COR-L47 (cell line): Measurements from ENCODE around the gene HERC3.

Source experiments
- DNase-seq: peaks from one replicate; lab custom pipeline; 2025; lab: John Stamatoyannopoulos, UW

HERC3 gene

DNA sequence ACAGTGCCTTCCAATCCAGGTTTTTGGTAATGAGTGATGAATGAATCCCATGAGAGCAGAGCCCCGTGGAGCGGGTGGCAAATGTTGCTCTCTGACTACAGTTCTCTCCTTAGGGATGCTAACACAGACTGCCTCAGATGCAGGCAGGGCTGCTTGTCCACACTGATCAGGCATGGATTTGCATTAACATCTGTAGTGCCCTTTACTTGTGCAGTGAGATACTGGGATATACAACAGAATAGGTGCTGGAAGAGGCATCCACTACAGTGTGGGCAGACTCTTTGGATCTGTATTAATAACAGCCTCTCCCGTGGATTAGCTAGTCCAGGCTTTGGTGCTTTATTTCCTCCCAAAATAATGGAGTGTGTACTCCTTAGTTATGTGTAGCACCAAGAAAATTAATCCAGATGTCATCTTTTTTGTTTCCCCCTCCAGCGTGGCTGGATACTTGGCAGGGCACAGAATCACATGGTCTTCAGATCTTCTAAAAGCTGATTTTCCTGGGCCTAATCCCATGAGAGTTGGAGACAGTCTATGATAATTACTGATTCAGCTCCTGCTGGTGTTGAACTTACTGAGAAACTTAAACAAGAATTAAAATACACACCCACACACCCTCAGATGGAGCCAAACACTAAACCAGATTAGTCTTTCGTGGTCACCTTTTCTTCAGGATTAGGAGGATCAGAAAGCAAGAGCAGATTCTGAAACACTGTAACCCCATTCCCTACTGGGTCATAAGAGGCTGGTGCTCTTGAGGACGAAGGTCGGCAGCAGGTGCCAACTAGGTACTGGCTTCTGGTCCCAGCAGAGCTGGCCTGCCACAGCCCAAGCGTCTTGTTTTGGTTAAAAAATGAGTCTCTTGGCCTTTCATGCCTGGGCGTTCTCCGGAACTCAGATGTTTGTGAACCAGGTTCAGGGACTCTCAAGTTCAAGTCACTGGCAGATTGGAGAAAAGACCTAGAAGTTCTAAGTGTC lies 128.5 kb downstream of the HERC3 start:
- DNase-seq: no peak

DNA sequence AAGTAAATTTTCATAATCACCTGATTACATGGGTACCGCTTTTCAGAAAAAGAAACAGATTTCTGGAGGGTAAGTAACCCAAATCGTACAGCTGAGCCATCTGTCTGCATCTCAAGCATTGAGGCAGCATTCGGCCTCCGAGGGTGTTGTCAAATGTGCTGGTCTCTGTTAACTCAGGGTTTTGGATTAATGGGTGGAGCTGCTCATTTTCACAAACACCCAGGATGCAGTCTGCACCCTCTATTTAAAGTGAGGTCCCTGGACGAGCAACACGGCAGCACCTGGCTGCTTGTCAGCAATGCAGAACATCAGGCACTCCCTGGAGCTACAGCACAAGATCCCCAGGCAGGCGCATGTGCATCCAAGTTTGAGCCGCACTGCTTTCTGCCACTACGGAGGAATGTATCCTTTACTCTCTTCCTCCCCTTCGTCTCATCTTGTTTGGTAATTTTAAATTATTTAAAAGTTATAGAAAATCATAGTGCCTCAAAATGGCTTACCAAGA lies 130.0 kb downstream of the HERC3 start:
- DNase-seq: no peak

DNA sequence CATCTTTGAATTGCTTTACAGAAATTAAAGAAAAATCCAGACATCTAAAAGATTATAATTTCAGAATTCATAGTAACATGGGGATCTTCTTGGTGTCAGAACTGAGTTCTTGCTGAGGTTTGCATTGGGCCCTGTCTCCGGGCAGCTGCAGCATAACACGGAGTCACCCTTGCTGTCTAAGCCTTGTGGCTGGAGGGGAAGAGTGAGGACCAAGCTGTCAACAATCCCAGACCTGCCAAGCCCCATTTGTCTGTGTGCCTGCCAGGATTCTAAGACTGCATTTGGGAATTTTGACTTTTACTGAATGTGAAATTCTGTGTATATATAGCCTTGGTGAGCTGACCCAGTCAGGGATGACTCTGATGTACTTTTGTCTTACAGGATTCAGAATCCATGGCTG lies 130.5 kb downstream of the HERC3 start:
- no peak for DNase-seq

DNA sequence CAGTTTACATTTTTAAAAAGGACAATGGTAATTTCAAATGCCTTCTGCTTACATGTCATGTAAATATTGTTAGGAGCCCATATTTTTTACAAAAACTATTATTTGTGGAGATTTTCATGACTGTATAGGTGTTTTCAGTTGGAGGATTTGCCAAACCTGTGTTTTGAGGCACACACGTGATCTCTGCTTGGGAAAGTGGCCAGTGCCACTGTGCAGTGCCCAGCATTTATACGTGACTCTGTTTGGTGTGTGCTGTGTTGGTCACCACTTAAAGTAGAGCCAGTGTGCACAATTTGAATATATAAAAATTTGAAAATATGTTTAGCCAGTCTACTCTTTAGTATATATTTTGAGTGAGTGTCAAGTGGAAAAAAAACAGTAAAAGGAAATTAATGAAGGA lies 132.1 kb downstream of the HERC3 start:
- DNase-seq: no peak

DNA sequence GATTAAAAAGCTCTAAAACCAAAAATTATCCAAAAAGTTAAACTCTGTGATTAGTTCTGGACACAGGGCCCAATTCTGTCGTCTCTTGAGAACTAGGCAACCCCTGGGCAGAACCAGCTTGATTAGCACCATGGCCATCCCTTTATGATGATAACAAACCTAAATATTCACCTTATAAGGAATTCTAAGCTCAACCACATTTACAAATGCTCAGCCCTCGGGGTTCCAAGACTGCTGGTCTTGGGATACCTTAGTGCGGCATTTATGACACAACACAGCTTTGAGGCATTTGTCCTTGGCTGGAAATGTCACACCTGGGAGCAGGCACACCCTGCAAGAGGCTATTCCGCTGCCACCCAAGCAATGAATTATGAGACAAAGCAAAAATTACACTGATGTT lies 132.9 kb downstream of the HERC3 start:
- no peak for DNase-seq

DNA sequence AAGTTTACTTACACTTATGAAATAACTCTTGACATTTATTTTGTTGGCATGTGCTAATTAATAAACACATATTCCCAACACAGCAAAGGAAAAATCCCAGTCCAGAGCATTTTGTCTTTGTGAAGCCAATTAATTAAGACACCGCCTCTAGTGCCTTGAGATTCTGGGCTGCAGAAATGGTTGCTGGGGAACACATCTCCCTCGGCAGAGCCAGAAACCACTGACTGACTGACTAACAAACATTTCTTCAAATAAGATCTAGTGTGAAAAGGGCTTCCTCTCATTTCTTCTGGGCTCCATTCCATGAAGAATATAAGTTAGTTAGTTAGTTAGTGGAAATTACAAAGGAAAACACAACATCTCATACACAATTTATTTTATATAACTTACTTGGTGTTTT lies 133.7 kb downstream of the HERC3 start:
- DNase-seq: no peak

DNA sequence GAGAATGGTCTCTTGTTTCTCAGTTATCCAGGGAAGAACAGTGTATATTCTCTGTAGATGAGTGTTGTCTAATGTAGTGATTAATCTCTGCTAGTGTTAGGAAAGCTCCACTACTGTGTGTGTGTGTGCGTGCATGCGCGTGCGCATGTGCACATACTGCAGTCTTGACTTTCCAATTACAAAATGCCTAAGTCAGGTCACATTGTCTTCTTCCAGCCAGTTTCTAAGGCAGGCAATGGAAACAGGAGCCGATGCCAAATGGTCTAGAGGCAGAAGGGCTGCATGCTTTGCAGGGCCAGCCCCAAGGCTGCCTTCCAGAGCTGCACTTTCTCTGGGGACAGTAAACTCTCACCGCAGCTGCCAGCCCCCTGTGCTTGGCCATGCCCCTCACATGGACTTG lies 135.9 kb downstream of the HERC3 start:
- DNase-seq: no peak

DNA sequence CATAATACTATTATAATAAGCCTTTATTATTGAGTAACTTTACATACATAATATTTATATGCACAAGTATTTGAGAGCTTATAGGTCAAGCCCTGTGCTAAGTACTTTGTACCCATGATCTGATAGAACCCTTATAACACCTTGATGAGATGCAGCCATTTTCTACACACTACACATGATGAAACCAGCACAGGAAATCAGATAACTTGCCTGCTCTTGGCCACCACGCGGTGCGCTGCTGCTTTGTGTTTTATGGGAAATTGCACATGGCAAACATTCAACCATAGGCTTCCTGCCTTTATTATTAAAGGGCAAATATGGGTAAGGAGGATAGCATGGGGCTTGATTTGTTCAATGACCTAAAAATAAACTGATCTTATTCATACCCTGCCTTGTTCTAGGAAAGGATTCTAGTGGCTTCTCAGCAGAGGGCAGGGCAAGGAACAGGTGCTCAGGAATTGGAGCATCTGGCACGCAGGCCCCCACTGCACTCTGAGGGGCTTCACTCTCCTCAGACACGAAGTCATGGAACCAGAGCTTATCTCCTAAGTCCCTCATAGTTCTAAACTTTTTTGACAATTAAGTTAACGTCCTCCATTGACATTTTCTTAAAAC lies 137.0 kb downstream of the HERC3 start:
- no peak for DNase-seq

DNA sequence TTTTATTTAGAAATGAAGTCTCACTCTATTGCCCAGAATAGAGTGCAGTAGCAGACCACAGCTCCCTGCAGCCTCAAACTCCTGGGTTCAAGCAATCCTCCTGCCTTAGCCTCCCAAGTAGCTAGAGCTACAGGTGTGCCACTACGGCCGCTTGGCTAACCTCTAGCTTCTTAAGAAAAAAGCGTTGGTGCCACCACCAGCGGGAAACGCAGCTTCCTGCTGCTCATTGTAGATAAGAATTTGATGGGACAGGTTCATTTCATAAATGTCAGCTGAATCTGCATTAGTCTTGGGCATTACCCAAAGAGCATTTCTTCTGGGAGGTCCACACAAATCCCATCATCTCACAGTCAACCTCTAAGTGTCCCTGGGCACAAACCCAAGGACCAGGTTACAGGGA lies 138.5 kb downstream of the HERC3 start:
- no peak for DNase-seq

DNA sequence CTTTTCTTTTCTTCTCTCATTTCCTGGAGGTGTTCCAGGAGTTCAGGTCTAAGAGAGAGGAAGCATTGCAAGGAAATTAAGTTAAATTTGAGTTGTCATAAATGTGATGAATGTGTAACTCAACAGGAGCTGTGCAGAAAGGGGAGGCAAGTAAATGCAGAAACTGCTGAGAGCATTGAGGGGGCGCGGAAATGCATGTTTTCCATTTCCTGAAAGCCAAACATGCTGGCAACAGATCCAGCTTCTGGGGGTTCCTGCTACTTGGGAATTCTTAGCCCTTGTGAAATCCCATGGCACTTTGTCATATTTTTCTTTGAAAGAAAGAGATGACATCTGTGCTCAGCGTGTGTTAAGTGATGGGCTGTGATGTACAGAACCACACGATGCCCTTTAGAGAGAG lies 139.1 kb downstream of the HERC3 start:
- DNase-seq: no peak

DNA sequence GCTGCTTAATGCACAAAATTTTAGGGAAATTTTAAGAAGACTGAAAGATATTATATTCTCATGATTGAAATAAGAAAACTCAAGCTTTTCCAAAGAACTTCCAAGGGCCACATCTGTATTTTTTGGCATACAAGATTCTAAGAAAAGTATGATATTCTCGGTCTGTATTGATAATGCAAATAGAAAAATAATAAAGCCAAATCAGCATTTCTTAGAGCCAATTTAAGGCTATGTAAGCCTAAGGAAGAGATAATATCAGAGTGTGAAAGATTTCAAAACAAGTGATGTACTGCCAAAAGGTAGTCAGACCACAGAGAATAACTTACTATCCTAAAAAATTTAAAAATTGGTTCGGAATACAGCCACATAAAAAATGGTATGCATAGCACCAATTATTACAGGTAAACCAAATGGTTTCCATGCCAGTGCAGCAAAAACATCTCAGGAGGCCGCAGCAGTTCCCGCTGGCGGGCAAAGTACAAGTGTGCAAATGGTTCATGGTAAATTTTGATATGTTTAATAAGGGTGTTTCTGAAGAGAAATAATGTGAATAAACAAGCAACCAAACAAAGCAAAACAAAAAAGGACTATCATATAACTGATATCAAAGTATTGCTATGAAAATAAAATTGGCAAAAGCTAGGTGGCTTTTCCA lies 140.6 kb downstream of the HERC3 start:
- DNase-seq: no peak

DNA sequence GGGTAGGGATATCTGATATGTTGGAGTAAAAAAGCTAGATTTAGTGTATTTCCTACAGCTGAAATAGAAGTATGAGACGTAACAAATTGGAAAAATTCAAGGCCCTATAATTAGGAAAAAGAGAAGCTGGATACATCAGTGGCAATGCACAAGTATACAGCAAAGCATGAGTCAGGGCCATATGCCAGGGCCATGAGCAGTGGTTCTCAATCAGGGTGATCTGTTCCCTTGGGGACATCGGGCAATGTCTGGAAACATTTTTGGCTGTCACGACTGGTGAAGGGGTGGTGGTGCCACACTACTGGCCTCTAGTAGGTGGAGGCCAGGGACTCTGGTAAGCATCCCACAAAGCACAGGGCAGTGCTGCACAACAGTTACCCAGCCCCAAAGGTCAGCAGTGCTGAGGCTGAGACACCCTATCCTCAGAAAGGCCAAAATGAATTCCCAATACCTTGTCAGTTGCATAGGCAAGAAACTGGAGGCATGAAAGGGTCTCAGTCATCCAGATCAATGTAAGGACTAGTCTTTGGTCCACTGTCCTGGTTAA lies 142.2 kb downstream of the HERC3 start:
- no peak for DNase-seq

DNA sequence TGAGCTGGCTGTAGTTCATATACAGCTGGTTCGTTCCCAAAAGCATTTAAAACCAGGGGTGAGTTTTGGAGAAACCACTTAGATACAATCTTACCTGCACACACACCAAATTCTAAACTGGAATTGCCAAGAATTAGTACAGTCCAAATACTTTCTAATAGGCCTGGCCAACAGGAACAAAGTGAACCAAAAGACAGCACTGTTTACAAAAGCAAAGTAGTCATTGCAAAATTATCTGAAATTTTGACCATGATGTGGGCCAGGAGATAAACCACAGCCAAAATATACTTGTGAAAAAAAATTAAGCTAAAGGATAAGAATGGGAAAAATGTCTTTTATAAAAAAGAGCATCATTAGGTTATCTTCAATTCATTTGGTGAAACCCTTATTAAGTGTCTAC lies 143.3 kb downstream of the HERC3 start:
- DNase-seq: no peak

DNA sequence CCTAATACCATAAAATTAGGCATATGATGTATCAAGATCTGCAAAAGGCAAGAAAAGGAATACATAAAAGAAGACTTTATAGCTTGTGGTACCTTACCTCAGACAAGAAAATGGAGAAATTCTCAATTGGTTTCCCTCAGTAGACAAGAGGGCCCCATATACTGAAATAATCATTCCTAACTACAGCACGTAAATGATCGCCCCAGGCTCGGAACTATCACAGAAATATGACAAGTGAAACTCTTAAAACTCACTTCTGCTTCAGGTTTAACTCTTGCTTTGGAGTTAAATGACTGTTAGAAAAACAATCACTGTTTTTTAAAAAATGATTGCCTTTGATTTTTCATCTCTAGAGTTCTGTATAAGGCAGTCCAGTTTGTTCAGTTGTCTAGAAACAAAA lies 144.0 kb downstream of the HERC3 start:
- DNase-seq: no peak

DNA sequence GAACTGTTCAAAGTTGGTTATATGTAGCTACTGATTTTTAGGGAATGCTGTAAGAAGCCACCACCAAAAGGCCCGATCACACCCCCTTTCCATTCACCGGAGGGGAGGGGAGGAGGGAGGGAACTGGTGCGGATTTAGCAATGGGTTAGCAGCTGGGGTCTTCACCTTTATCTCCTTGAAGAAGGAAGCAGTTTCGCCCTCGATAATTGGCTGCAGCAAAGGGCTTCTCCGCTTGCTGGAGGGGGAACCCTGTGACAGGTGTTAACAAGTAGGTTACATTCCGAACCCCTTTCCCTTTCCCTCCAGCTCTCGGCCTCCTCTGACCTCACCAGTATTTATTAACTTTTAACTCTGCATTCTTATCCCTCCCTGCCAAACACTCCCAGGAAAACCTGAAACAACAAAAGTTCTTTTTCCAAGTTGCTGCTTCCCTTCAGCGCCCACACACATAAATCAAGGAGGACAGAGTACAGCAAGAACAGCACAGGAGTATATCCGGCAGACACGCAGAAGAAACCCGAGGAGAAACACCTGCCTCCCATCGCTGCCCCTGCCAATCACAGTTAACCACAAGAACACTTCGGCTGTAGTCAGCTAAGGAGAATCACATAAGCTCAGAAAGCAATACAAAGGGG lies 145.1 kb downstream of the HERC3 start:
- no peak for DNase-seq

DNA sequence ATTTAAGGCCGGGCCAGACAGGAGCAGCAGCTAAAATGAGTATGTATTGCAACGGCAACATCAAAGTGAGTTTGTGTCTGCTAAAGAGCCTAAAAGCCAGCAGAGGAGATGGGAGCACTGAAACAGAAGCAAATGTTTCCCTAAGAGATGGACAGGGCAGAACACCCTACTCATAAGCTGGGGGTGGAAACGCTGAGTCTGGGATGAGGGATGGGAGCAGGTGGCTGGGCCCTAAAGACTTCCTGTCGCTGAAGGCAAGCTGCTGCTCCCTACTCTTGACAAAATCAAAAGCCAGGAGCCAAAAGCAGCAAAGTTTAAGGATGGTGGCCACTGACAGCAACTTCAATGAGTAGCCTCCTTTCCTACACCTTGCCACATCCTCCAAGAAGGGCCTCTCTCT lies 145.9 kb downstream of the HERC3 start:
- DNase-seq: no peak

DNA sequence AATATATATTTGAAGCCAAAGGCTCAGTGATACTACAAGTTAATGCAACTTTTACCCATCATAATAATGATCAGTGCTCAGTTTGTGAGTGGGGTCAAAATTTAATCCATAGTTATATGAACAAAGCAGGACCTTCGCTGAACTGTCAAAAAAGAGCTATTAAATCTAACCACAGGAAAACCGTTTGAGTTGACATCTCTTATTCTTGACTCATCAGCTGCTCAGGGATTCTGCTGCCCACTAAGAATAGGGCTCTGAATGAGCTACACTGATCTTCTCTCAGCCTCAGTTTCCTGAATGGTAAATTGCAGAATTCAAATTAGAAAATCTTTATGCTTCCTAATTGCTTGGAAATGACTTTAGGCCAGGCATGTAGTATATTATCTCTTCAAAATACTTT lies 150.3 kb downstream of the HERC3 start:
- no peak for DNase-seq

DNA sequence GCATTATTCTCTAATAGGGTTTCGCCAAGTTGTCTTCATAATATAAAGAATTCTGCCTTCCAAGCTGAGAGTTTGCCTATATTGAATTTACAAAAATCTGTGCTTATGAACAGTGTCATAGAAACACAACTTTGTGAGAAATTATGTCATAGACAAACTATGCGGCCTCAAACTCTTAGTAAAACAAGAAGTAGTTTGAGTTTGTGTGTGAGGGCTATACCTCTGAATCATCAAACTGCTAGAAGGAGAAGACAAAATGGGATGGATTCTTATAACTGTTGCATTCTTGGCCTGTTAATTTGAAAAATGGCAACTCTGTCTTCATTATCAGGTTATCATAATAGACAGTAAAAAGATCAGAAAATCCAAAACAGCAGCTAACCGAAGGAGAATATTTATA lies 151.4 kb downstream of the HERC3 start:
- DNase-seq: no peak

DNA sequence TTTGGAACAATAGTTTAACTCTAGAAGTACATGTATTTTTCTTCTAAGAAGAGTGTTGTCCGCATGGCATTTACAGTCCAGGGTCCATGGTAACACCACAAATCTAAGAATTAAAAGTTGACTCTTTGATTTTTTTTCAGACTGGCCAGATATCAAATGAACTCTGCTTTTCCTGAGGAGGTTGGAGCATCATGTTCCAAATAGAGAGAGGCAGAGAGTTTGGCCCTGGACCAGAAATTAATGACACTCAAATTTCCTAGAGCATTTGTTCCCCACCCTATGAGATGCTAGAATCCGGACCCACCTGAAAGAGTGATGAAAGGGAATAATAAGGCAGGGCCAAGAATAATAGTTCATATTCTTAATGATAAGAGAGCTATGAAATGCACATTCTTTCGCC lies 152.3 kb downstream of the HERC3 start:
- DNase-seq: no peak

DNA sequence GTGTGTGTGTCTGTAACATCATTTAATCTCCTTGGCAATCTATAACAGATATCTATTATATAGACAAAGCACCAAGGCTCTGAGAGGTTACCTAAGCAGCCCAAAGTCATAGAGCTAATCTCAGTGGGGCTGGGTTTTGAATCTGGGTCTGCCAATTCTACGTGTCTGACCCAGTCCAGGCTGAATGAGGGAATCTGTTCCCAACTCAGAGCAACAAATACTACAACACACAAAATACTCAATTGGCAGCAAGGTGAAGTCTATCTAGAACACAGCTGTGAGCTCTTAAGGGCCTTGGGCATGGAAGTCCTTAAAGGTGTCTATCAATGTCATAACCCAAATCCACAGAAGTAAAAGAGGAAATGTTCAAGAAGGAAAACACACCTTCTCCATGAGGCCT lies 152.9 kb downstream of the HERC3 start:
- DNase-seq: no peak

DNA sequence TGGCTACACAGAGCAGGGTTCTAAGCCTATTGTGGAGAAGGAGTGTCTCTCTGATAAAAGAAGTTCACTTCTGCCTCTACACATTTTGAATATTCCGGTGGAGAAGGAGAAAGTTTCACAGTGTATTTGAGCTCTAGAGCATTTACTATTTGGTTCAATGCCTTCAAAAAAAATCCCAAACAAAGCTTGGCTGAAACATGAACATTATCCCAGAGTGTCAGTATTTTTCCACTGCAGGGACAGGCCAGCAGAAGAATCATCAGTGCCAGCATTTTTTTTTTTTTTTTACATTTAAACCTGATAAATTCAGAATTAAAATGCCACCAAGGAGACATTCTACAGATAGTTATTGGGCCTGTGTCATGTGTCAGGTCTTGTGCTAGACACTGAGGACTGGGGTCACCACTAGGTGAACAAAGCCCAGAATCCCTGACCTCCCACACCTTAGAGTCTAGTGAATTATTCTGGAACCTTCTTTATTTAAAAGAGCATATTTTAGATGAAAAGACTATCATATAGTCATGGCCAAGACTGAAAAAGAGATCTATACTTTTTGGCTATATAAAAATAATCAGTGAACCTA lies 153.4 kb downstream of the HERC3 start:
- DNase-seq: no peak

DNA sequence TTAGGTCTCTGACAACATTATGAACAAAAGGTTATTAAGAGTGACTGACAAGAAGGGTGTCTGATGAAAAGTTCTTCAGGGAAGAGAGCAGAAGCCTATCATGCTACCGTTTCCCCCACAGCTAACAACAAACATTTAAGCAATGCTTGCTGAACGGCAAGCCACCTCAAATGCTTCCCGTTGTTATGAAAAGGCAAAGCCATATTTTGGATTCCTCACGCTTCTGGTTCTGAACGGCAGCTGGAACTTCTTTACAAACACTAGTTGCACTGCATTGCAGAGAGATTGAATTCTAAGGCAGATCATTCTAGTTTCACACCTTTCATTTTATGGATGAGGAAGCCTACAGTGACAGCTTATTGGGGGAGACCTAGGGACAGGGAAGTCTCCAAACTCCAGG lies 153.9 kb downstream of the HERC3 start:
- DNase-seq: no peak
